ENCODE measurements around the gene PMEPA1.

- TF ChIP-seq NR2F2 (IDR thresholded peaks at IDR 0.05) (no peak), CTCF (IDR thresholded peaks at IDR 0.05; ENCODE audit: low read depth, low read length, missing input control) (no peak), EGR1 (IDR thresholded peaks at IDR 0.05; ENCODE audit: low read depth in 2 of 2) (no peak)
These were observed 44.4 kb upstream of the PMEPA1 start for GRCh38 chr20:57754190-57754589.
